ENCODE data around the gene TBCC. TPM values are rescaled to one million over a fixed set of nuclear protein-coding genes. Genes with fewer than 3 reads are reported as not detected.
"Not testable (repeated sequence)": the region's sequence is repeated elsewhere in the genome, so short reads cannot be mapped to it uniquely, and the experiment has no call there.

Gene TBCC
- total RNA-seq, 1 donor from 2014 or later, result 37.7 TPM

DNA sequence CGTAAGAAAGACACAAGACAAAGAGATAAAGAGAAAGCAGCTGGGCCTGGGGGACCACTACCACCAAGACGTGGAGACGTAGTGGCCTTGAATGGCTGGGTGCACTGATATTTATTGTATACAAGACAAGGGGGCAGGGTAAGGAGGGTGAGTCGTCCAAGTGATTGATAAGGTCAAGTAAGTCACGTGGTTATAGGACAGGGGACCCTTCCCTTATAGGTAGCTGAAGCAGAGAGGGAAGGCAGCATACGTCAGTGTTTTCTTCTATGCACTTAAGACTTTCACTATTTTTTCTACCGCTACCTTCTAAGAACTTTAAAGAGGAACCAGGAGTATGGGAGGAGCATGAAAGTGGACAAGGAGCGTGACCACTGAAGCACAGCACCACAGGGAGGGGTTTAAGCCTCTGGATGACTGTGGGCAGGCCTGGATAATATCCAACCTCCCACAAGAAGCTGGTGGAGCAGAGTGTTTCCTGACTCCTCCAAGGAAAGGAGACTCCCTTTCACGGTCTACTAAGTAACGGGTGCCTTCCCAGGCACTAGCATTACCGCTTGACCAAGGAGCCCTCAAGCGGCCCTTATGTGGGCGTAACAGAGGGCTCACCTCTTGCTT is 11.9 kb downstream of the TBCC start:
- peak; percentile 93 for DNase-seq (ENCODE audit: low read depth)

DNA sequence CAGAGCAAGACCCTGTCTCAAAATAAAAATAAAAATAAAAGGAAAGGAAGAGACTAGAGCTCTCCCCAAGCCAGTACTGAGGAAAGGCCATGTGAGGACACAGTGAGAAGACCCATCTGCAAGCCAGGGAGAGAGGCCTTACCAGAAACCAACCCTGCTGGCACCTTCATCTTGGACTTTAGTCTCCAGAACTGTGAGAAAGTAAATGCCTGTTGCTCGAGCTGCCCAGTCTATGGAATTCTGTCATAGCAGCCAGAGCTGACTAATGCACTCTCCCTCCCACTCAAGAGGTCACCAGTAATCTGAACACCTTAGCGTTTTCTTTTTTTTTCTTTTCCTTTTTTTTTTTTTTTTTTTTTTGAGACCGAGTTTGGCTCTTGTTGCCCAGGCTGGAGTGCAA is 16.2 kb downstream of the TBCC start:
- DNase-seq (ENCODE audit: low read depth), result peak; percentile 87

DNA sequence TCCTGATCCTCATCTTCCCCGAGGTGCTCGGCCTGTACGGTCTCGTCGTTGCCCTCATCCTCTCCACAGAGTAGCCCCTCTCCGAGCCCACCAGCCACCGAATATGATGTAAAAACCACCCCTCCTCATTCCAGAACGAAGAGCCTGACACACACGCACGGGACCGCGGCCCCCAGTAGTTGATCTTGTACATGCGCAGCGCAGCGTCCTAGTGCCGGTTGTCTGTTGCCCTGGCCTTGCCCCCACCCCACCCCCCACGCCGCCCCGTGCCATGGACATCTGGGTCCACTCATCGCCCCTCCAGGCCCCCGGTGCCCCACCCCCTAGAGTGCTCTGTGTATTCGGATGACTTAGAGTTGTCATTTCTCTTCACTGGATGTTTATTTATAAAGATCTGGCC is 18.3 kb downstream of the TBCC start:
- DNase-seq (ENCODE audit: low read depth), result no peak

DNA sequence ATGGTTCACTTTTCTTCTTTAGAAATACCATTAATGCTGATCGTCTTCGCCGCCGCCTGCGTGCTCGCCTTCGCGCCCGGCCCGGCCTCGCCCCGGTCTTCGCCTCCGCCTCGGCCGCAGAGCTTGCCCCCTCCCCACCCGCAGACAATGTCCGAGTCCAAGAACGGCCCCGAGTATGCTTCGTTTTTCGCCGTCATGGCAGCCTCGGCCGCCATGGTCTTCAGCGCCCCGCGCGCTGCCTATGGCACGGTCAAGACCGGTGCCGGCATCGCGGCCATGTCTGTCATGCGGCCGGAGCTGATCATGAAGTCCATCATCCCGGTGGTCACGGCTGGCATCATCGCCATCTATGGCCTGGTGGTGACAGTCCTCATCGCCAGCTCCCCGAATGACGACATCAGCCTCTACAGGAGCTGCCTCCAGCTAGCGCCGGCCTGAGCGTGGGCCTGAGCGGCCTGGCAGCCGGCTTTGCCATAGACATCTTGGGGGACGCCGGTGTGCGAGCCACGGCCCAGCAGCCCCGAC is 18.8 kb downstream of the TBCC start:
- no peak for DNase-seq (ENCODE audit: low read depth)

DNA sequence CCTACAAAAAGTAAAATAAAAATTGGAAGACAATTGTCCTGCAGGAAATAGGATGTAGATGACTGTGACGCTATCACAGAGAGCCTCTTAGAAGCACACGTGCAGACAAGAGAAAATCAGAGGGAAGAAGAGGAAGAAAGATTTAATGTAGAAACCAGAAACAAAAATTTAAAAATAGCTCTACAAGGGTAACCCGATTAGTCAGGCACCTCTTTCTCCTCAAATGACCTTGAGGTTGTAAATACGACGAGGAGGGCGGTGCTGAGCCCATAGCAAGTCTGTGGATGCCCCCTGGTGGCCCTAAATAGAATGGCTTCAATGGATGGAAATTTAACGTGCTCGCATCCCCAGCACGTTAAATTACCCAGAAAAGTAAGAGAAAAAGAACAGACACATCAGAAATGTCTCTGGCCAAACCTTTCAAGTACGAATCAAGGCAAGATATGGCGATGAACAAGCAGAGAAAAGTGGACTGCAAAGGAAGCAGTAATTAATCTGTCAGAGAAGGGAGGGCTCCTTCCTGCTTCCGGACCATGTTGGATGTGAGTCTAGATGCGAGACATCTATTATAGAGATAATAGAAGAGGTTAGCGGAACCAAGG is 19.3 kb downstream of the TBCC start:
- peak; percentile 78 for DNase-seq (ENCODE audit: low read depth)

DNA sequence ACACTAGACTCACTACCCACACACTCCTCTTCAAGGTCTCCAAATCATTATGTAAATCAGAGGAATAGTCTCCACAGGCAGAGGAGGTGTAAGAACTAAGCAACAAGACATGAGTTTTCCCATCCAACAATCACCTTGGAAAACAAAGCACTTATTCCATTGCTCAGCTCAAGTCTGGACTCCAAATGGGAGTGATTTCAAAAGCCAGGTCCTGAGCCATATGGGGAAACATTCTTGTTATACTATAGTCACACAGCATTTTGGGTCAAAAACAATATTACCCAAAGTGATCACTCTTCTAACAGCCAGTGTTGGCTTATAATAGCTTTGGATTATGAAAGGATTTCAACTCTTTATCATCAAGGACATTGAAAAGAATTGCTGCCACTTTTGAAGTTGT is 19.9 kb downstream of the TBCC start:
- no peak for DNase-seq (ENCODE audit: low read depth)

DNA sequence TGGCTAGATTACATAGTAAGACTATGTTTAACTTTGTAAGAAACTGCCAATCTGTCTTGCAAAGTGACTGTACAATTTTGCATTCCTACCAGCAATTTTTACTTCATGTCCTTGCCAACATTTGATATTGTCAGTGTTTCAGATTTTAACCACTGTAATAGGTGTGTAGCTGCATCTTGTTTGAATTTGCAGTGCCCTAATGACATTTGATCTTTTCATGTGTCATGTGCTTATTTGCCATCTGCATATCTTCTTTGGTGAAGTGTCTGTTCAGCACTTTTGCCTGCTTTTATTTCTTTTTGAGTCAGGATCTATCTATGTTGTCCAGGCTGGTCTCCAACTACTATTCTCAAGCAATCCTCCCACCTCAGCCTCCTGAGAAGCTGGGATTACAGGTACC is 21.1 kb downstream of the TBCC start:
- DNase-seq (ENCODE audit: low read depth), result no peak

DNA sequence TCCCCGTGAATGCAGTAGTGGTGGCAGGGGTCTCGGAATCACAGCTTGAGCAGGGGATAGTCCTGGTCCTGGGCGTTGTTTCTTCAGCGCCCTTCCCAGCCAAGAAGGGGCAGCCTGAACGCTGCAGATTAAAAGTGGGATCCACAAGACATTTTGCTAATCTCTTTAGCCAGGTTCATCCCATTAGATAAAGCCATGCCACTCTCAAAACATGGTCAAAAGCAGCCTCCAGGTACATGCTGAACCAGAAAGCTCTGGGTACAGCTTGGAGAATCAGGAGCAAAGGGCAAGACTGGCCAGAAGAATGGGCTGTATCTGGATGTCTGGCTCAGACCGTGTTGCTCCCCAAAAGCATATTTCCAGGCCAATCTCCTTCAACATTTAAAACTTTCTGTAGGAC is 23.4 kb downstream of the TBCC start, which contains the start of gene PRPH2:
Gene PRPH2, minus strand, starts transcription at position 101 of the 400 bp plus-strand sequence. CDS start 263 bp downstream, outside the sequence.
- no peak for DNase-seq (ENCODE audit: low read depth)

DNA sequence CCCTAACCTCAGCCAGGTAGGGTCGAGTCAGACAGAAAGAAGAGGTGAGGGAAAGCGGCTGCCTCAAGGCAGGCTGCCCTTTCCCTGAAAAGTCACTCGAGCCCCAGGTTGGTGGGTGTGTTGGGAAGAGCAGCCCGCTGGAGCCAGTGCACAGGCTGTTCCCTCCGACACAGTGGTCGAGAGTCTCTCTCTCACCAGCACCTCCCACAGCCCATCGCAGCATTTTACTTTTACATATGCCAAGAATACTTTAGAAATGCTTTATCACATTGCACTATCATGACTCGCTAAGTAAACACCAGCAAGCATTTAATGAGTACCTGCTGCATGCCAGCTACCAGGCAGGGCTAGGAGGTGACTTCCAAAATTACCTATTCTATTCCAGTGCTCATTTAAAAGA is 25.2 kb downstream of the TBCC start:
- peak; percentile 56 for DNase-seq (ENCODE audit: low read depth)

DNA sequence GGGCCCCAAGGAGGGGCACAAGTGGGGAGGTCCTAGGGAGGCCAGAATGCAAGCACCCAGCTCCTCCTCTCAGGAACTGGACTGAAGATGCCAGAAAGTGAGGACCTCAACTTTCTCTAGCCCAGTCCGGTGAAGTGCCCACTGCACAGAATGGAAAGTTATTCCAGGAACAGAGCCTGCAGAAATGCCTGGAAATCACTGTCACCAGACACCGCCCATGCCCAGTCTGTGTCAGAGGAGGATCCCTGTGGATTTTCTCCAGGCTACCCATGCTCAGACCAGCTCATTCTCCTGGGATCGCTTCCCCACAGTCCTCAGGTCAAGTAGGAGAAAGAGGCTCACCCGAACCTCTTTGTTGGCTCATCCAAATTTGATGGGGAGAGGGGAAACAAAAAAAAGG is 30.0 kb downstream of the TBCC start:
- no peak for DNase-seq (ENCODE audit: low read depth)

DNA sequence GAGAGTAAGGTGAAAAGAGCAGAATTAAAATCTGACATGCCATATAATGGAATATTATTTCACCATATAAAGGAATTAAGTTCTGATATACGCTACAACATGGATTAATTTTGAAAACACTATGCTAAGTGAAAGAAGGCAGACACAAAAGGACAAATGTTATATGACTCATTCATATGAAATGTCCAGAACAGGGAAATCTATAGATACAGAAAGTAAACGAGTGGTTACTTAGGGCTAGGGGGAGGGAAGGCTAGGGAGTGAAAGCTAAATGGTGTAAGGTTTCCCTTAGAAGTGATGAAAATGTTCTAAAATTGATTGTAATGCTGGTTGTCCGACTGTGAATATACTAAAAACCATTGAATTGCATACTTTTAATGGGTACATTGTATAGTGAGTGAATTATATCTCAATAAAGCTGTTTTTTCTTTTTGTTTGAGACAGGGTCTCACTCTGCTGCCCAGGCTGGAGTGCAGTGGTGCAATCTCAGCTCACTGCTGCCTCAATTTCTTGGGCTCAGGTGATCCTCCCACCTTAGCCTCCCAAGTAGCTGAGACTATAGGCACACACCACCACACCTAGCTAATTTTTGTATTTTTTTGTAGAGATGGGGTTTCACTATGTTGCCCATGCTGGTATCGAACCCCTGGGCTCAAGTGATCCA is 31.7 kb downstream of the TBCC start:
- peak; percentile 22 for DNase-seq (ENCODE audit: low read depth)

DNA sequence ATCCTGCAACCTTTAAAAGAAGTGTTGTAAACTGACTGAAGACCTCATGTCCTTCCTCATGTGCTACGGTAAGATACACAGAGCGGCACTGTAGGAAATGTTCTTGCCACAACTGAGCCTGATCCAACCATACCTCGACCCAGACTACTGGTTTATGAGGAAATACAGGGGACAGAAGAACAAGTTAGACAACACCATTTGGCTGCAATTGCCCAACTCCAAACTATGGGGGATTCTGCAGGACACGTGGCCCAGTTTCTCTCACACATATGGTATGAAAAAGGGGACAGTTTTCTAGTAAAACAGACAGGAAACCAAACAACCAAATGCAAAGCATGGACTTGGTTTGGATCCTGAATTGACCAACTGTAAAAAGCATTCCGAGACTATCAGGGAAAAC is 34.0 kb downstream of the TBCC start:
- no peak for DNase-seq (ENCODE audit: low read depth)

DNA sequence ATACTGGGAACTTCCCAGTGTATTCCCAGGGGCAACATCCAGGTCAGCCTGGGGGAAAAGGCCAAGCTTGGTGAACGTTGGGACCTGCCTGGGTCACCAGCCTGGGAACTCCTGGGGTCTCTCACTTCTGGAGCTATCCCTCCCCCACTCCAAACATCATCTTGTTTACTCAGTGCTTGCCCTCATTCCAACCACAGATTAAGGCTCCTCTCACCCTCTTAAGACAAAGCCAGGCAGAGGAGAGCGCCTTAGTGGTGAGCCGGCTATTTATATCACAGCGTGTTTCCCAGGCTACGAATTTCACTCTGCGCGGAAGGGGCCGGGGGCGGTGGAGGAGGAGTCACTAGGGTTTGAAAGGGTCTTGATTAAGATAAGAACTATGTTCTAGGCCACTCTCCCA is 35.6 kb downstream of the TBCC start:
- no peak for DNase-seq (ENCODE audit: low read depth)

DNA sequence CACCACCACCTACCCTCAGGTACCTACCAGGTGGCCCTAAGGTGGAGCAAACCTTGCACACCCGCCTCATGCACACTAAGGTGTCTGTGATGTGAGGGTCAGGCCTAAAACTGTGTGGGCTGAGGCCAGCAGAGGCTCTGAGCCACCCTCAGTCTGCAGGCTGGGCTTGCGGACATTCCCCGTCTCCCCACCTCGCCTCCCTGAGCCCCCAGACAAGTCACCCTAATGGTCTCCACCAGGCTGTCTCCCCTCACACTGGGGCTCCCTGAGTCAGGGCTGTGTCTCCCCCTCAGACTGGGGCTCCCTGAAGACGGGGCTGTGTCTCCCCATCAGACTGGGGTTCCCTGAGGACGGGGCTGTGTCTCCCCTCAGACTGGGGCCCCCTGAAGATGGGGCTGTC is 36.0 kb downstream of the TBCC start:
- no peak for DNase-seq (ENCODE audit: low read depth)

DNA sequence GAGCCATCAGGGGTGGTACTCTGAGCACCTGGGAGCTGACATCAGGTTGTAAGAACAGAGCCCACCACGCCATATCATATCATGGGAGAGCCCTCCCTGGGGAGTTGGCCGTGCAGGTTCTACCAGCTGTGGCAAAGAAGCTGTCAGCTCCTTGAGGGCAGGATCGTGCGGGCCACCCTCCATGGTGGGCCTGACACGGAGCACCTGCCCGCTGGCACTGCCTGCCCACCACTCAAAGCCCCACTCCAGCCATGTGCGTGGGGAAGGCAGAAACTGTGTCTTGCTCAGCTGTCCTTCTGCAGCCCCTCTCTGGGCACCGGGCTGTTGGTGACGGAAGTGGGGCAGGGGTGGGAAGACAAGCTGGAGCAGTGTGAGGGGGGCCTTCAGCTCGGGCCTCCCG is 37.8 kb downstream of the TBCC start:
- no peak for DNase-seq (ENCODE audit: low read depth)

DNA sequence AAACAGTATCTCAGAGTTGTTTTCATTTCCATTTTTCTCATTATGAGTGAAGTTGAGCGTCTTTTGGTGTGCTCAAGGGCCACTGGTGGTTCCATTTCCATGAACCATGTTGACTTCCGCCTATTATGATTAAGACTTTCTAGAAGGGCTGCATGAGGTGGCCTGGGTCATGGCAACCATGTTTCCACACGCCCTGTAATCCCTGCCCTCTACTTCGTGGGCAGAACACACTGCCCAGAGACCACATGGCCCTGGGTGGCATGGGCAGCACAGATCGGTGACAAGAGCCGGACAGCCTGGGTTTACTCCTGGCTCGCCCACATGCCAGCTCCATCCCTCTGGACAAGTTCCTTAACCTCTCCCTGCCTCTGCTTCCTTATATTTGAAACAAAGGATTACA is 38.3 kb downstream of the TBCC start:
- DNase-seq (ENCODE audit: low read depth), result no peak

DNA sequence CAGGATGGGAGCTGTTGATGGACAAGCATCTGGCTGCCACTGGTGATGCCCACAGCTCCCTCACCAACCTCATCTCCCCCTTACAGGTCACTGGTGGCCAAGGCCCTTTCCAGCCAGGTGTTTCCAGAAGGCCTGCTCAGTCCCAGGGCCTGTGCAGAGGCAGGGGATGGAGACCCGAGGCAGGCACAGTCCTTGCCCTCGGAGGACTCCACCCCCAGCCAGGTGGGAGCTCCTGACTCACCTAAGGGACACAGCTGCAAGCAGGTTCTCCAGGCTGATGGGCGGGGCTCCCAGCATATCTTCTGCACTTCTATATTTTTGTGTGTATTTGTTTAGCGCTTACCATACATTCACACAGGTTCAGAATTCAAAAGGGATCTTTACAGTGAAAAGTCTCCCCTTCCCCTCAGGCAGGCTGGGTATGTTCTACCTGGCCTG is 40.9 kb downstream of the TBCC start:
- no peak for DNase-seq (ENCODE audit: low read depth)

DNA sequence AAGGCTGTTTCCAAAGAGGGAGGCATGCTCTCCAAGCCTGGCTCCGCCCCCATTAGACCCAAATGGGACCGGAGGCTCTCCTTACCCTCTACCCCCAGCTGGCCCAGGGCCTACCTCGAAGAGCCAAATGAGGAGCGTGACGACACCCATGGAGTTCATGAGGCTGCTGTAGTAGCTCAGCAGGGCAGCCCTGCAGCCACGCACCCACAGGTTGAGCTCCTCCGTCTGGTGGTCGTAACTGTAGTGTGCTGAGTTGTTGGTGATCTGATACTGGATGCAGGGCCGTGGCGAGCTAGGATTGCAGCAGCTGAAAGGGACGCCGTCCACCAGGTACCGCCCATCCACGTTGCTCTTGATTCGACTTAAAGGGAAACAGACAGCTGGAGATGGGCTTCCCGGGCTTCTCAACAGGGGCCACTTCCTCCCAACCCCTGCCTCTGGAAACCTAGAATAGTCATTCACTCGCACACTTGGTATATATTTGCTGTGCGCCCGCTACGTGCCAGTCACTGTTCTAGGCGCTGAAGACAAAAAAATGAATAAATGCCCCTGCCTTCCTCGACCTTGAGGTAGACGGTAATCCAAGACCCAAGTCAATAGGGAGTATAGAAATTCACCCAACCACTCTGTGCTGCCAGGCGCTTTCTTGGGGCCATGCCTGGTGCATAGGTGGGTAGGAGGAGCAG is 41.5 kb downstream of the TBCC start:
- peak; percentile 13 for DNase-seq (ENCODE audit: low read depth)

DNA sequence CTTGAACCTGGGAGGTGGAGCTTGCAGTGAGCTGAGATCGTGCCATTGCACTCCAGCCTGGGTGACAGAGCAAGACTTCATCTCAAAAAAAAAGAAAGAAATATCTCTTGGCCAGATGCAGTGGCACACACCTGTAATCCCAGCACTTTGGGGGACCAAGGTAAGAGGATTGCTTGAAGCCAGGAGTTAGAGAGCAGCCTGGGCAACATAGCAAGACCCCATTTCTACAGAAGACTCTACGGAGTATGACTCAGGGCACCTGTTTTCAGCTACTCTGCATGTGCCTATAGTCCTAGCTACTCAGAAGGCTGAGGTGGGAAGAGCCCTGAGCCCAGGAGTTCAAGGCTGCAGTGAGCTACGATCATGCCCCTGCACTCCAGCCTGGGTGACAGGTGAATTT is 43.1 kb downstream of the TBCC start:
- DNase-seq (ENCODE audit: low read depth), result not testable (repeated sequence)

DNA sequence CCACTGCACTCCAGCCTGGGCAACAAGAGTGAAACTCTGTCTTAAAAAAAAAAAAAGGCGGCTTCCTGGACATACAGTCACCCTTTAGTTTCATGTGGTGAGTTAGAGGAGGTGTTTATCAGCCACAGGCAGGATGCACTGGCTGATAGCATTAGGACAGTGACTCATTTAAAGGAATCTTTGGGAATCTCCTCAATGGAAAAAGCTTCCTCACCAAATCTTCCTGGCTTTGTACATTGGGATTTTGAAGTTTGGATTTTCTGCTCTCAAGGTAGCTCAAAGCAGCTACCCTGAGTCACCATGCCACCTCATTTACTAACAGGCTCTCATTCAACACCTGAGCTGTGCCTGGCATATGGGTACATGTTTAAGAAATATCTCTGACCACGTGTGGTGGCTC is 43.7 kb downstream of the TBCC start:
- DNase-seq (ENCODE audit: low read depth), result peak; percentile 77

DNA sequence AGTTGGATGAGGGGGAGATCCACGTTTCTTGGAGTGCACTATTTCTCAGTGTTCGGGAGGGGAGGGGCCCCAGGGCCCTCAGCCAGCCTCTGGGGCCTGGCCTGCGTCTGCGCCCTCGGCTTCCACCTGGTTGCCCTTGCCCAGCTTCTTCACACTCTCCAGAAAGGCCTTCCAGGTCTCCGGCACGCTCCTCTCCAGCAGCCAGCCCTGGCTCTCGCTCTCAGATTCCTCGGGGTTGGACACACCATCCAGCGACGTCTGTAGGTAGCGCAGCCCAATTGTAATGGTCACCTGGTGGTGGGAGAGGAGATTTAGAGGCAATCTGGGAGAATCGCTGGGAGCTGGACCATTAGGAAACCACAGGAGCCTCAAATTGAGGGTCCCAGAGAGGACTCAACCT is 47.7 kb downstream of the TBCC start:
- no peak for DNase-seq (ENCODE audit: low read depth)

DNA sequence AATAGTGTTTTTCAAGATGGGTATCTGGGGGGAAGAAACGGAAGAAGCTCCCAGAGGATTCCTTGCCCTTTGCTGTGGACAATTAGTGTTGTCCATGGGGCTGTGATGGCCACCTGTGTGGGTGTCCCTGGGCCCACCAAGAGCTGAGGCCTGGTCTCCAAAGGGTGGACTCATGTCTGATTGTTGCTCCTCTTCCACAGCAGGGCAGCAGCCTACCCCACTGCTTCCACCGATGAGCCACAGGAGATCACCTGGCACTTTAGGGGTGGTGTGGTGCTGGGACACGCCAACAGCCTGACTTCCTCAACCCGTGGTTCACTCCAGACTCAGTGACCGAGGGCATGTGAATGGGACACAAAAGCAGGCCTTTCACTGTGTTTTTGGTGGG is 48.6 kb downstream of the TBCC start:
- DNase-seq (ENCODE audit: low read depth), result no peak

Measured in renal cortical epithelial cell (primary cell).